Measurements from ENCODE around the gene ATP2B1. TPM values are rescaled to one million over a fixed set of nuclear protein-coding genes. Genes with fewer than 3 reads are reported as not detected.

ATP2B1 gene
- total and polyA plus RNA-seq, 4 donors, result 8.5 to 120 (median 24.5) TPM

GRCh38 chr12:89589753-89590152 lies 118.9 kb downstream of the ATP2B1 start:
- H3K27me3 ChIP-seq (ENCODE audit: control insufficient read depth in 3 of 3, insufficient read depth in 3 of 3, low read length in 2 of 3), result no peaks in the 10 kb centered on the region
- no peak for TF ChIP-seq CTCF (IDR thresholded peaks at IDR 0.05; ENCODE audit: control extremely low read depth, extremely low read depth)
- no peak for DNase-seq
- no peak overlapping the region for H3K27ac ChIP-seq (ENCODE audit: low read depth in 1 of 2, low read length in 1 of 2)
- H3K9ac ChIP-seq (ENCODE audit: insufficient read depth in 1 of 2, low read length in 2 of 2), result no peak overlapping the region
- no peaks in the 10 kb centered on the region for H3K9me3 ChIP-seq (ENCODE audit: control insufficient read depth in 4 of 4, insufficient read depth in 3 of 4, low read length in 3 of 4)
- H3K4me3 ChIP-seq, result no peak overlapping the region
- no peak for ATAC-seq (ENCODE audit: insufficient read depth, low FRiP score)
- no peaks in the 10 kb centered on the region for H3K4me1 ChIP-seq (ENCODE audit: control insufficient read depth in 5 of 5, insufficient read depth in 5 of 5, low read length in 5 of 5)
- peaks cover 3 to 26% (median 9%) of the 10 kb centered on the region in 4 donors for H3K36me3 ChIP-seq (ENCODE audit: control insufficient read depth in 4 of 4, insufficient read depth in 4 of 4, low read length in 4 of 4)

- Histone ChIP-seq H3K27ac (ENCODE audit: low read depth in 1 of 2, low read length in 1 of 2) (no peak overlapping the region), H3K9me3 (ENCODE audit: control insufficient read depth in 4 of 4, insufficient read depth in 3 of 4, low read length in 3 of 4) (no peaks in the 10 kb centered on the region), H3K36me3 (ENCODE audit: control insufficient read depth in 4 of 4, insufficient read depth in 4 of 4, low read length in 4 of 4) (no peaks in the 10 kb centered on the region), H3K9ac (ENCODE audit: insufficient read depth in 1 of 2, low read length in 2 of 2) (no peak overlapping the region), H3K4me1 (ENCODE audit: control insufficient read depth in 5 of 5, insufficient read depth in 5 of 5, low read length in 5 of 5) (peaks cover 0 to 18% (median 4%) of the 10 kb centered on the region in 5 donors), H3K4me3 (no peak overlapping the region), H3K27me3 (ENCODE audit: control insufficient read depth in 3 of 3, insufficient read depth in 3 of 3, low read length in 2 of 3) (no peaks in the 10 kb centered on the region)
- no peak for TF ChIP-seq CTCF (IDR thresholded peaks at IDR 0.05; ENCODE audit: control extremely low read depth, extremely low read depth)
- ATAC-seq (ENCODE audit: insufficient read depth, low FRiP score) (no peak), DNase-seq (no peak)
- WGBS, 2 donors, result 92 to 93% methylated on average over 2 of the region's 2 CpGs
Measured at GRCh38 chr12:89578499-89578898, 130.1 kb downstream of the ATP2B1 start.

DNA sequence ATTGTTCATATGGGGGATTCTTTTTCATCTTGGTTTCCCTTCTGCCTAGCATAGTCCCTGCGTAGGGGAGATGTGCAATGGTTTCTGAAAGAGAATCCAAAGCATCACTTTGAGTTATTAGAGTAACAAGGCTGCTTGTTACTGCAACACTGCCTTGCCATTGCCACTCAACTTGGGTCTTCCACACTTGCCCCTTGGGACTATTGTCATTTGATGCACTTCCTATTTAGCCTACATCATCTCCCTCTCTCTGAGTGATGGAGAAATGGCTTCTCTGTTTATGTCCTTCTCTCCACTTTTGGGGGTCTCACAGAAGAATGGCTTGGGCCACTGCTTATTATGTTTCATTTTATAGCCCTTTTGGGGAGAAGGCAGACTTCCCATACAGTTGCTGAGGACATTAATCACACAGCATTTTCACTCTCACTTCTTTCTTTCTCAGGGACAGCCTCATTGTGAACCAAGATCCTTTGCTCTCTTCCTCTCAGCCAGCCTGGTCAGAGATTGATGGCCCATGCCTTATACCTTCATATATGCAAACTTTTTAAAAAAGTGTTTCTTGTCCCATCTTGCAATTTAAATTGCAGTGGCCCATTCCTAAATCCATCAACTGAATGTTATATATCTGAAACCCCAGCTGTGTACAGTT lies 131.9 kb downstream of the ATP2B1 start:
- Histone ChIP-seq H3K4me1 (ENCODE audit: control insufficient read depth in 5 of 5, insufficient read depth in 5 of 5, low read length in 5 of 5) (peaks cover 0 to 18% (median 4%) of the 10 kb centered on the region in 5 donors), H3K4me3 (no peak overlapping the region), H3K27ac (ENCODE audit: low read depth in 1 of 2, low read length in 1 of 2) (no peak overlapping the region), H3K27me3 (ENCODE audit: control insufficient read depth in 3 of 3, insufficient read depth in 3 of 3, low read length in 2 of 3) (no peaks in the 10 kb centered on the region), H3K9ac (ENCODE audit: insufficient read depth in 1 of 2, low read length in 2 of 2) (no peak overlapping the region), H3K9me3 (ENCODE audit: control insufficient read depth in 4 of 4, insufficient read depth in 3 of 4, low read length in 3 of 4) (no peaks in the 10 kb centered on the region), H3K36me3 (ENCODE audit: control insufficient read depth in 4 of 4, insufficient read depth in 4 of 4, low read length in 4 of 4) (no peaks in the 10 kb centered on the region)
- ATAC-seq (ENCODE audit: insufficient read depth, low FRiP score), result no peak
- TF ChIP-seq CTCF (IDR thresholded peaks at IDR 0.05; ENCODE audit: control extremely low read depth, extremely low read depth), result no peak
- no peak for DNase-seq
- WGBS, 2 donors, result 95 to 100% methylated on average over 1 of the region's 1 CpG

GRCh38 chr12:89575374-89575773 lies 133.3 kb downstream of the ATP2B1 start:
- Histone ChIP-seq H3K4me3 (no peak overlapping the region), H3K9me3 (ENCODE audit: control insufficient read depth in 4 of 4, insufficient read depth in 3 of 4, low read length in 3 of 4) (no peaks in the 10 kb centered on the region), H3K9ac (ENCODE audit: insufficient read depth in 1 of 2, low read length in 2 of 2) (no peak overlapping the region), H3K27me3 (ENCODE audit: control insufficient read depth in 3 of 3, insufficient read depth in 3 of 3, low read length in 2 of 3) (no peaks in the 10 kb centered on the region), H3K36me3 (ENCODE audit: control insufficient read depth in 4 of 4, insufficient read depth in 4 of 4, low read length in 4 of 4) (no peaks in the 10 kb centered on the region), H3K27ac (ENCODE audit: low read depth in 1 of 2, low read length in 1 of 2) (no peak overlapping the region), H3K4me1 (ENCODE audit: control insufficient read depth in 5 of 5, insufficient read depth in 5 of 5, low read length in 5 of 5) (peaks cover 0 to 18% (median 4%) of the 10 kb centered on the region in 5 donors)
- DNase-seq, result peak in 2 of 3 donors; percentile 50 to 52
- TF ChIP-seq CTCF (IDR thresholded peaks at IDR 0.05; ENCODE audit: control extremely low read depth, extremely low read depth), result no peak
- no peak for ATAC-seq (ENCODE audit: insufficient read depth, low FRiP score)
- 72 to 75% methylated on average over 1 of the region's 1 CpG for WGBS, 2 donors

Measured in lung (tissue), 12 donors.